GM12878 (cell line): ENCODE data around the gene NLRP9.

ENCODE experiments used
- CREB1 ChIP-seq: IDR thresholded peaks from 2 replicates; pipeline ENCODE4 v1.6.1; 2012; ENCODE audit warnings: low read depth, mild to moderate bottlenecking, inconsistent platforms
- EP300 ChIP-seq, 2 experiments: fragments of 150-350 bp in 1 of 2; IDR thresholded peaks; 2 replicates each; pipeline ENCODE4 v1.6.1; 2011 to 2012; ENCODE audit warnings: low read depth in 2 of 2, low read length in 2 of 2, borderline replicate concordance in 1 of 2, improper control_type of control experiment in 1 of 2, inconsistent platforms in 1 of 2; ENCODE audit not compliant: control insufficient read depth in 1 of 2
- FOS ChIP-seq: IDR thresholded peaks from 3 replicates; pipeline ENCODE4 v1.6.1; 2011; ENCODE audit warnings: borderline replicate concordance; ENCODE audit not compliant: insufficient read length; ENCODE audit errors: extremely low read depth
- POLR2A ChIP-seq: IDR thresholded peaks from 2 replicates; pipeline ENCODE4 v1.6.1; 2011; ENCODE audit warnings: low read depth, mild to moderate bottlenecking, low read length
- SIN3A ChIP-seq: IDR thresholded peaks from 2 replicates; pipeline ENCODE4 v1.6.1; 2012; ENCODE audit warnings: low read depth, low read length, improper control_type of control experiment
- SMC3 ChIP-seq: IDR thresholded peaks from 2 replicates; pipeline ENCODE4 v1.6.1; 2011; ENCODE audit warnings: low read length, improper control_type of control experiment, borderline replicate concordance
- TF ChIP-seq, protein P1 (sequence below), 3 experiments: IDR thresholded peaks in 2 of 3; conservative IDR thresholded peaks in 1 of 3; 2 replicates each; pipeline ENCODE4 v1.5.1; 2011; ENCODE audit warnings: low read depth in 3 of 3, low read length in 3 of 3, mild to moderate bottlenecking in 3 of 3, control low read depth in 2 of 3, moderate library complexity in 2 of 3, inconsistent platforms in 1 of 3, mixed read lengths in 1 of 3; ENCODE audit not compliant: control insufficient read depth in 2 of 3, insufficient read depth in 1 of 3; ENCODE audit errors: extremely low read depth in 1 of 3

DNA sequence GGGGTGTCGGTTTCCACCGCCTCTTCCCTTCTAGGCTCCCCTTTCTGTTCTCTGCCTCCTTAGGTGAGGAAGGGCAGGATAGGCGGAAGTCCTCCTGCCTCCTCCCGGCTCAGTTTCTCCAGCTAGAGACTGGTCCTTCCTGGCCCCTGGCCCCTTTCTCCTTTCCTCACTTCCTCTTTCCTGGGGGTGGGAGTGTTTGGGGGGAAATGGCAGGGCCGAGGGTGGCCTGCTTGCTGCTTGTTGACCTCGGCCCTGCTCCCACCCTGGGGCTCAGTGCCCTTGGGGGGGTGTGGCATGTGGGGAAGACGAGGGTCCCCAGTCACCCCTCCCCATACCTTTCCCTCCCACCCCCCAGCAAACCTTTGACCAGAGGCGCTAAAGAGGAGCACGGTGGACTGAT lies 78.4 kb downstream of the NLRP9 start:
- TF ChIP-seq SMC3 (no peak), POLR2A (no peak), SIN3A (no peak), EP300 (IDR thresholded peaks at IDR 0.05; ENCODE audit: borderline replicate concordance in 1 of 2, control insufficient read depth in 1 of 2, low read depth in 2 of 2, low read length in 2 of 2) (no peak), CREB1 (no peak), FOS (no peak)
- TF ChIP-seq, protein P1, sequence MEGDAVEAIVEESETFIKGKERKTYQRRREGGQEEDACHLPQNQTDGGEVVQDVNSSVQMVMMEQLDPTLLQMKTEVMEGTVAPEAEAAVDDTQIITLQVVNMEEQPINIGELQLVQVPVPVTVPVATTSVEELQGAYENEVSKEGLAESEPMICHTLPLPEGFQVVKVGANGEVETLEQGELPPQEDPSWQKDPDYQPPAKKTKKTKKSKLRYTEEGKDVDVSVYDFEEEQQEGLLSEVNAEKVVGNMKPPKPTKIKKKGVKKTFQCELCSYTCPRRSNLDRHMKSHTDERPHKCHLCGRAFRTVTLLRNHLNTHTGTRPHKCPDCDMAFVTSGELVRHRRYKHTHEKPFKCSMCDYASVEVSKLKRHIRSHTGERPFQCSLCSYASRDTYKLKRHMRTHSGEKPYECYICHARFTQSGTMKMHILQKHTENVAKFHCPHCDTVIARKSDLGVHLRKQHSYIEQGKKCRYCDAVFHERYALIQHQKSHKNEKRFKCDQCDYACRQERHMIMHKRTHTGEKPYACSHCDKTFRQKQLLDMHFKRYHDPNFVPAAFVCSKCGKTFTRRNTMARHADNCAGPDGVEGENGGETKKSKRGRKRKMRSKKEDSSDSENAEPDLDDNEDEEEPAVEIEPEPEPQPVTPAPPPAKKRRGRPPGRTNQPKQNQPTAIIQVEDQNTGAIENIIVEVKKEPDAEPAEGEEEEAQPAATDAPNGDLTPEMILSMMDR (IDR thresholded peaks at IDR 0.05 in 2 of 3, conservative IDR thresholded peaks at IDR 0.05 in 1 of 3; ENCODE audit: control insufficient read depth in 2 of 3, extremely low read depth in 1 of 3, insufficient read depth in 1 of 3, low read depth in 3 of 3, low read length in 3 of 3) = no peak
